Inferior parietal cortex (tissue), 1 donor: ENCODE data around the gene PRKCI.
"Not testable (repeated sequence)": the region's sequence is repeated elsewhere in the genome, so short reads cannot be mapped to it uniquely, and the experiment has no call there.

Experiments used
- DNase-seq: peaks from one replicate; pipeline ENCODE4 v3.0.0-alpha.2; 2016; ENCODE audit errors: extremely low spot score

Gene PRKCI

DNA sequence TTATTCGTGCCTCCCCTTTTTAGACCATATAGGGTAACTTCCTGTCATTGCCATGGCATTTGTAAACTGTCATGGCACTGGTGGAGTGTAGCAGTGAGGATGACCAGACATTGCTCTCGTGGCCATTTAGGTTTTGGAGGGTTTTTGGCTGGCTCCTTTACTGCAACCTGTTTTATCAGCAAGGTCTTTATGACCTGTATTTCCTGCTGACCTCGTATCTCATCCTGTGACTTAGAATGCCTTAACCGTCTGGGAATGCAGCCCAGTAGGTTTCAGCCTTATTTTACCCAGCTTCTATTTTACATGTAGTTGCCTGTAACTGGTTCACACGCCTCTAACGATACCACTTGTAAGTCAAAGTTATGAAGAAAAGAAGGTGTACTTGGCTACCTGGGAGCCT lies 121.6 kb downstream of the PRKCI start:
- not testable (repeated sequence) for DNase-seq

DNA sequence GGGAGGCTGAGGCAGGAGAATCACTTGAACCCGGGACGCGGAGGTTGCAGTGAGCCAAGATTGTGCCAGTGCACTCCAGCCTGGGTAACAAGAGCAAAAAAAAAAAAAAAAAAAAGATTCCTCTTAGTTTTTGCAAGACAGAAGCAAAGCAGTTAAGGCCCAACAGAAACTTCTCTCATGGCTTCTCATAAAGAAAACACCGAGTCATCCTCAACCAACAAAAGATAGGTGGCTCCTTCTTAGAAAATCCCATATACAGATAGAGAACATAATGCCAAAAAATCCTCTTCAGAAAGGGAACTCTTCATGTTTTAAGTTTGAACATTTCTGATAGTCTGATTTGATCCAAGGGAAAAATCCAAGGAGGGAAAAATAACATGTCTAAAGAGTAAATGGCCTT lies 122.7 kb downstream of the PRKCI start:
- no peak for DNase-seq

DNA sequence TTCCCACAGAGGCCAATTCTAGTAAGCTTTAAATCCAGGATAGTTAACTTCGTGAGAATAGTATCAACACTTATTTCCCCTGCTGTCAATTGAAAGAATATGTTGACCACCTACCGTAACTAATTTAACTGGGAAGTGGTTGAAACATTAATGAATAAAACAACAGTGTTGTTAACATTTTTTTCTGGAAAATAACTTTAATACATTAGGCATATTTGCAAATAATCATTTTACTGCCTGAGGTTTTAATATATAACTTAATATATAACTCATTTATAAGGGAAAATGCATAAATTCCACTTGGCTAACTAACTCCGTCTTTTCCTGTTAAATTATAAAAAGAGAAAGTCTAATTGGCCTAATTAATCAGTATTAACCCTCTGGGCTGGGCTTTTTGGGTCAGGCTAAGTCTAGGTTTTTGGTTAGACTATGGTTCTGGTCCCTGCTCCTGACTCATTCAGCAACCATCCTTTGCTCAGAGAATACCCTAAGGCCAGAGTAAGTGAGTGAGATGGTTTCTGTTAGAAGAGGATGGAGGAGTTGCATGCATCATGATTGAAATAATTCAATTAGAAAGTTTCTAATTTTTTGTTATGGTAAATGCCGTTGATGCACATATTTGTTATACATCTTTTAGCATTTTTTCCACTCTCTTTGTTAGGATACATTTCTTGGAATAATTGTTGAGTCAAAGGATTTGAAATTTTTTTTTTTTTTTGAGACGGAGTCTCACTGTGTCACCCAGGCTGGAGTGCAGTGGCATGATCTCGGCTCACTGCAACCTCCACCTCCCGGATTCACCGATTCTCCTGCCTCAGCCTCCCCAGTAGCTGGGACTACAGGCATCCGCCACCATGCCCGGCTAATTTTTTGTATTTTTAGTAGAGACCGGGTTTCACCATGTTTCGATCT lies 124.5 kb downstream of the PRKCI start:
- DNase-seq: no peak

DNA sequence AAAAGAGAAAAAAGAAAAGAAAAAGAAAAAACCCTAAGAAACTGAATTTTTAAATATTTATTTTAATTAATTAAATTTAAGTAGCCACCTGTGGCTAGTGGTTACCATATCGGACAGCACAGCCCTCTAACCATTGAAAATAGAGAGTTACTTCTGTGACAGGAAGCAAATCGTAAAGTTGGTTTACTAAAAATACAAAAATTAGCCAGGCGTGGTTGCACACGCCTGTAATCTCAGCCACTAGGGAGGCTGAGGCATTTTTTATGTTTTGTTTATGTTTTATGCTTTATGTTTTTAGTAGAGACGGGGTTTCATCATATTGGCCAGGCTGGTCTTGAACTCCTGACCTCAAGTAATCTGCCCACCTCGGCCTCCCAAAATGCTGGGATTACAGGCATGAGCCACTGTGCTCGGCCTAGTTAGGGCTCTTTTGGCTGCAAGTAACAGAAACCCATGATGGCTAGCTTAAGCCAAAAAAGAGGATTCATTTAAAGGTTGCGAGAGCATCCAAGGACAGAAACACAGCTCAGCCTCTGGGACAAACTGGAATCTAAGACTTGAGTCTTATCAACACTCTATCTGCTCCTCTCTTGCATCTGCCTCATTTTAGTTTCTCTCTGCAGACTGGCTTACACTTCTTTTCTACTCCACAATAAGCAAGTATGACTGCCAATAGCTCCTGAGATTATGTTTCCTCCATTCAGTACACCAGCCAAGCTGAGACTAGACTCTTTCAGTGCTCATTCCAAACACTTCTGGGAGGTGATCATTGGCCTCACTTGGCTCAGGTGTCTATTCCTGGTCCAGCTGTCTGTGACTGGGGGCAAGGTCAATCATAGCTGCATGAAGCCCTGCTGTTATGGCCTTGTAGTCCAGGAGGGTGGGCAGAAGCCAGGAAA lies 128.5 kb downstream of the PRKCI start:
- DNase-seq: no peak

DNA sequence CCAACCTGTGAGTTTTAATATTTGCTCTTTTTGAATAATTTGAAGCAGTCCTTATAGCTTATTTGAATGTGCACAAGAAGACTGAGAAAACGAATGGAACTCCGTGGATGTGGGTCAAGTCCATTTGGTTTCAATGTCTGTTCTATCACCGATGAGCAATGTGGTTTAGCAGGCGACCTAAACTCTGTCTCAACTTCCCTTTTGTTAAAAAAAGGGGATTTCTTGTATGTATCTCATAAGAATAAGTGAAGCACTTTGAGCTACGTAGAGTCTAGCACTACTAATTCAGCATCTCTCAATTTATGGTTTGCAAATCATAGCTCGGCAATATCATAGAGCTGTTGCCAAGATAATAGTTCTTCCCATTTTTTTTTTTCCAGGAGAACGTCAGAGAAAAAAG lies 130.7 kb downstream of the PRKCI start:
- no peak for DNase-seq

DNA sequence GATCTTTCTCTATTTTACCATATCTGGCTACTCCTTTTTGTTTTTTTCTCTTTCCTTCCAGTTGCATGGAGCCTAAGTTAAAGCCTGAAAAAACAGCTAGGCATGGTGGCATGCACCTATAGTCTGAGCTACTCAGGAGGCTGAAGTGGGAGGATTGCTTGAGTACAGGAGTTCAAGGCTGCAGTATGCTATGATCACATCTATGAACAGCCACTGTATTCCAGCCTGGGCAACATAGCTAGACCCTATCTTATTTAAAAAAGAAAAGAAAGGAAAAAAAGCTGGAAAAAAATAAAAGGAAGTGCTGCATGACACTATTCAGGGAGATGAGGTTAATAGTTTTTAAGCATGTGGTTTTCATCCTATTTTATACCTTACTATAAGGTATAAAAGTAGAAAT lies 131.3 kb downstream of the PRKCI start:
- no peak for DNase-seq

DNA sequence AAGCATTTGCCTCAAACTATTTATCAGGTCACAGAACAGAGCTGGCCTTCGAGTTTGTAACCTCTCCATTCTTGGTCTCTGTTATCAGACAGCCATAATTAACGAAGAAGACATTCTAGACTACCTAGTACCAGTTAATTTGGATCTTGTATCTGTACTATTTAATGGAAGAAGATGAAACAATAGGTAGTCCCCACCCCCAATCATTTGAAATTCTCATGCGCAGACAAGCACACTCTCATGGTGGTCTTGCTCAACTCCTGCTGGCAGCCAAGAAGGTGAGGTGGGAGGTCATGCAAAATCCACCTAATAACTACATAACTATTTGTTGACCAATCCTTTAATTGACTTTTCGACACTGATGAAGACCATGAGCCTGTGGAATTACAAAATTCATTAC lies 132.5 kb downstream of the PRKCI start:
- DNase-seq: no peak
